Dedifferentiated amniotic fluid mesenchymal stem cell (primary cell): ENCODE data around the gene PDE6G.
"Not testable (repeated sequence)": the region's sequence is repeated elsewhere in the genome, so short reads cannot be mapped to it uniquely, and the experiment has no call there.

Experiments
- DNase-seq: peaks from one replicate; pipeline ENCODE4 v3.0.0-alpha.2; 2016; ENCODE audit errors: extremely low spot score

The PDE6G gene

GRCh38 chr17:81635431-81635830 is 20.9 kb downstream of the PDE6G start:
- DNase-seq, result no peak

DNA sequence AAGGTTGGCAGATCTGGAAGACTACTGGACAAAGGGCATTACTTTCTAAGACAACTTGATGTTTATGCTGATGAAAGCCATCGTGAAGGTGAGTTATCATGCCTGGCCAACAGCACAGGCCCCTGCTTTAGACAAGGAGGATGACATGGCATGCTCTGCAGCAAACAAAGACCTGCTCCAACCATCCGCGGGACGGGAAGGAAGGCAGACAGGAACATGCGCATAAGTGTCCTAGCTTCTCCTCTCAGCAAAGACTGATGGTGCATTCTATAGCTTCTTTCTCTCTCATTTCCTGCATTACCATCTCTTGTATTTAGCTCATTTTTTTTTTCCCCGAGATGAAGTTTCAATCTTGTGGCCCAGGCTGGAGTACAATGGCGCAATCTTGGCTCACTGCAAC is 24.9 kb downstream of the PDE6G start:
- DNase-seq, result no peak

DNA sequence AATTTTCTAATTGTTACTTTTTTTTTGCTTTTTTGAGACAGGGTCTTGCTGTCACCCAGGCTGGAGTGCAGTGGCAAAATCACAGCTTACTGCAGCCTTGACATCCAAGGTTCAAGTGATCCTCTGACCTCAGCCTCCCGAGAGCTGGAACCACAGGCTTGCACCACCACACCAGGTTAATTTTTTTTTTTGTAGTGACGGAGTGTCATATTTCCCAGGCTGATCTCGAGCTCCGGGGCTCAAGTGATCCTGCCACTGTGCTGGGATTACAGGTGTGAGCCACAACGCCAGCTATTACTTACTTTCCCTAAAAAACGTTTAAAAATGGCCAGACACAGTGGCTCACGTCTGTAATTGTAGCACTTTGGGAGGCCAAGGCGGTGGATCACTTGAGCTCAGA is 26.1 kb downstream of the PDE6G start:
- DNase-seq, result no peak

- DNase-seq, result no peak
Observed at GRCh38 chr17:81621494-81622130, 34.7 kb downstream of the PDE6G start.

GRCh38 chr17:81618307-81618706 is 38.0 kb downstream of the PDE6G start:
- not testable (repeated sequence) for DNase-seq

DNA sequence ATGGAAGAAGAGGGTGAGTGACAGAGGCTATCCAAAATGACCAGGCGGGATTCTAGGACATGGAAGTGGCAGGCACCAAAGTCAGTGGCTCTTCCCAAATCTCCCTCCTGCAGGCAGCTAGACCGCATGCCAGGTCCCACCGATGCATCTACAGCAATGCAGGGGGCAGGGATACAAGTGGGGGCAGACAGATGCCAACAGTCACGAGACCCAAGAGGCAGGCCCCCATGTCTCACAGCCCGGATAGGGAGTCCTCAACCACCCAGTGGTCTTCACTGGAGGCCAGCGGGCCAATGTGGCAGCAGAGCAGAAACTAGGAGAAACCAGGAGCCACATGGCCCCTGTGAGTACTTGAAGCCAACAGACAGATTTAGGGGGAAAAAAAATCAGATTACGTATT is 39.5 kb downstream of the PDE6G start:
- no peak for DNase-seq

- no peak for DNase-seq
Observed at GRCh38 chr17:81615401-81615930, 40.9 kb downstream of the PDE6G start.

DNA sequence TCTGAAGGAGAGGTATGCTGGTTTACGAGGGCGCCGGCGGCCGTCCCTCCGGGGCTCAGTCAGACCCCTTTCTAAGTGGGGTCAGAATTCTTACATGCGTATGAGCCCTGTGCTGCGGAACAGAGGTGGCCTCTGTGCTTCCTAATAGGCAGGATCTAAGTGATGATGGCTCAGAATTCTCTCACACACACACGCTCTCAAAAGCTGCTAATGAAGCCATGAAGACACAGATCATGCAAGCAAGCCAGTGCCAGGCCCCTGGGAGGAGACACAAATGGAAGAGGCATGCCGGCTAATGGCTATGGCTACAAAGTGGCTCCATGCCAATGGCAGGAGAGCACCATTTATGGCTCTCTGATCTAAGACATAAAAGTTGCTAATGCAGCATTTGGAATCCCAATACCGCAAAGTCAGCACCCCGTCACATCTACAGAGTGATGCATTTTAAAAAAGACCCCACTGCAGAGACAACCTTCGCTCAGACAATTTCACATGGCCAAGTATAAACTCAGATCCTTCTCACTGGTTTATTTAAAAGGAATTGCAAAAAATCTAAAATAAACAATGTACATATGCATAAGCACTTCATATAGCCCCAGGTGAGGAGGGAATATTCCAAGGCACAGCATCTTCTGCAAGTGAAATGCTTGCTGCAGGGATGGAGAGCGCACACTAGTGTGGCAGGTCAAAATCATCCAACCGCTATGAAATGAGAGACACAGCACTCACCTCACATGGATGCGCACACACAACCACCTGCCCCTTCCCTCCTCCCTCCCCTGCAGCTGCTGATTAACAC is 44.0 kb downstream of the PDE6G start:
- DNase-seq, result no peak

GRCh38 chr17:81609541-81610311 is 46.6 kb downstream of the PDE6G start:
- no peak for DNase-seq

DNA sequence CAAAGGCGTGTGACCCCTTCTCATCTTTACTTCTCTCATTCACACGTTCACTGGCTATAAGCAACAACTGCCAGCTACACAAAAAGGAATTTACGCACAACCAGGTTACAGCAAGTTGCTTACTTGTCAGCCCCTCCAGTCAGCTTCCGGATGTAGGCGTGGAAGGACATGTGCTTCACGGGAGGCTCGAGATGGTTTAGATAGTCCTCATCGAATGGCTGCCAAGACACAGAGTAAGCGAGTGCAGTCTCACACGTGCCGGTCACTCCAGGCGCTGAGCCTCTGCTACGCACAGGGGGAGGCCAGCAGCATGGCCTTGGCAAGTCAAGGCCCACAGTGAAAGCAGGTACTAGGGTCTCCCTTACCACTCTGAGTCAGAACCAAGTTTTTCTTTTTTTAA is 47.7 kb downstream of the PDE6G start:
- DNase-seq, result no peak

DNA sequence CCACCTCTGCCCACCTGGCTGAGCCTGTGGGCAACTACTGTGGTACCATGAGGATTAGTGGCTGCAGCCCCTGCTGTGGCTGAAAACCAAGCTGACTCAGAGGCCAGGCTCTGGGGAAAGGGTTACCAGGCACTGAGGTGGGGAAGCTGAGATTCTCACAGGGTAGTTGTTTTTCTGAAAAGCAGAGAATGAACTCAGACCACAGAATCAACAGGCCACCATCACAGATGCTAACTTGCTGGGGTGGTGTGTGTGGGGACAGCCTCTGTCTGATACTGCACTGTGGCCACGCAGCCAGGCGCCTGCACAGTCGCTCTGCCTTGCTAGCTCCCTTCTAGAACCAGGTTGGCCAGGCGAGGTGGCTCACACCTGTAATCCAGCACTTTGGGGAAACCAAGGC is 48.3 kb downstream of the PDE6G start:
- no peak for DNase-seq

DNA sequence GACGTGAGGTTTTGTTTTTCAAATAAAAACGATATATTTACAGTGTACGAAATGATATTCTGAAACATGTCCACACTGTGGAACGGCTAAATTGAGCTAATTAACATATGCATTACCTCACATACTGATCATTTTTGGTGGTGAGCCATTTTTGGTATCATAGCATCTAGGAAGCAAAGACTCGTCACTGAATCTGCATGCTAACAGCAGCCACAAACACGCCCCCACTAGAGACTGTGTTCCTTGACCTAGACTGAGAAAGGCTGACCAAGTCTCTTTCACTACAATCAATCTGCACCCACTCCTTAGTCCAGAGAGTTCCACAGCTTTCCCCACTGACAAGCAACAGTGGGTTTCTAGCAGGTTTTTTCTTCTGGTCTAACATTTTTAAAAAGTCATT is 48.9 kb downstream of the PDE6G start:
- no peak for DNase-seq

DNA sequence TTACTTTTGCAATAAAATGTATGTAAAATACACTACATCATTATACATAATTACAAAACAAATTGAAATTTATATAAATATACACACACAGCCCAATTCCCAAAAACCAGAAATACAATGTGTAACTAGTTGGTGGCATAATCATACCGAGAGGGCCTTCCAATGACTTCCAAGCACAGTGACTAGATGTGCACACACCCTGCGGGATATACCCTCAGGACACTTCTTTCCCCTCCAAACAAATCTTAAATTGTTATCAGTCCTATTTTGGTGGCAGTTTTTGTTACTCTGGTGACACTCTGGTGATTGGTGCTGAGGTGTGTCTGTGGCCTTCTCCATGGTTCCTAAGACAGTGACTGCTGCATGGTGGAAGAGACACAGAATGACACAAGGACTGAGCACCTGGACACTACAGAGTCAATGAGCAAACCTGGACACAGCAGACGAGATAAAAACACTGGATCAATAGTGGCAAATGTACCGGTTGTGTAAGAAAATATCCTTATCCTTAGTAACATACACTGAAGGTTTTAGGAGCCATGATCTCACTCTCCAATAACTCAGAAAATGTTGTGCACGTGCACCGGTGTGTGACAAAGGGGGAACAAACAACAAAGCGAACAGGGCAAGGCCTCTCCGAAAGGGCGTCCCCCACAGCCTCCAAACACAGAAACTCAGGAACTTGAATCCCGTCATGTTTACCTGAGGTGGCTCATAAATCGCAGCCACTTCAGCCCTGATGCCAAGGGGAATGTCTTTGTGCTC is 52.3 kb downstream of the PDE6G start:
- no peak for DNase-seq

DNA sequence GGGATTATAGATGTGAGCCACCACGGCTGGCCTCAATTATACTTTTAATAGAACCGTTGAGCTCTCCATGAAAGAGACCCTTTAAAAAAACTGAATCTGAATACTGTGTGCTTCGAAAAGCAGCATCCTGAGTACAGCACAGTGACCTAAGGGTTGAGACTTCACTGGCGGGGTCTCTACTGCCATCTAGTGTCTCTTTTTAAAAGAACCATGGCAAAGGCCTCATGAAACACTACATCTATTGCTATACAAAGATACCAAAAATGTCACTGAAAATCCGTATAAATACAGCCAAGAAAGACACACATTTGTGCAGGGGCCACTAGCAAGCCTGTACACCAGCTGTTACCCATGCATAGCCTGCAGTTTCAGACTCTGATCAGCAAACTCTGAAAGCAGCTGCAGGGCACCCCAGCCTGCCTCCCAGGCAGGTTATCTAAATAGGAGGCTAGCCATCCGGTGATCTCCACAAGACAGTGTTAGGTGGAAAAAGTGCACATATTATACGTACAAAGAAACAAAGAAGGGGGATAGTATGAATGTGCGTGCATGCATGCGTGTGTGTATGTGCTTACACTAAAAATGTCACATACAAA is 54.7 kb downstream of the PDE6G start:
- DNase-seq, result peak; percentile 70
